CD4-positive, alpha-beta T cell treated with Interleukin-17A for 1 hour (primary cell): ENCODE measurements around the gene POLR2I.
"Not testable (repeated sequence)": the region's sequence is repeated elsewhere in the genome, so short reads cannot be mapped to it uniquely, and the experiment has no call there.

Source experiments
- DNase-seq: peaks from one replicate; pipeline ENCODE4 v3.0.0-alpha.2; 2020

POLR2I gene

DNA sequence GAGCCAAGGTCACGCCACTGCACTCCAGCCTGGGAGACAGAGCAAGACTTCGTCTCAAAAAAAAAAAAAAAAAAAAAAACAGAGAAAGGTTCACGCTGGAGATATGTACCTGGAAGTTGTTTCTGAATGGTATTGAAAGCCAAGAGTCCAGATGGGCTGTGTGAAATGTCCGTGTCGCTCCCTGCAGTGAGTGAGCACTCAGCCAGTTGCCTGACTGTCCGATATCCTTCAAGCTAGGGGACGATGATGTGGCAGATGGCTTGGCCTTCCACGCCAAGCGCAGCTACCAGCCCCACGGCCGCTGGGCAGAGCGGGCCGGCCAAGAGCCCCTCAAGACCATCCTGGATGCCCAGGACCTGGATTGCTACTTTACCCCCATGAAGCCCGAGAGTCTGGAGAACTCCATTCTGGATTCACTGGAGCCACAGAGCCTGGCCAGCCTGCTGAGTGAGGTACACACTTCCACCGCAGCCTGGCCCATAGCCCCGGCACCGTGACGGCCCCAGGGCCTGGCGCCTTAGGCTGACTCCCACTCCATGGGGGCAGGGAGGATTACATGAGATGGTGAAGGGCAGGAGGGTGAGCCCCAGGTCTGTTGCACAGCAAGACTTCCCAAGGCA, 15.4 kb downstream of the POLR2I start:
- DNase-seq: no peak

DNA sequence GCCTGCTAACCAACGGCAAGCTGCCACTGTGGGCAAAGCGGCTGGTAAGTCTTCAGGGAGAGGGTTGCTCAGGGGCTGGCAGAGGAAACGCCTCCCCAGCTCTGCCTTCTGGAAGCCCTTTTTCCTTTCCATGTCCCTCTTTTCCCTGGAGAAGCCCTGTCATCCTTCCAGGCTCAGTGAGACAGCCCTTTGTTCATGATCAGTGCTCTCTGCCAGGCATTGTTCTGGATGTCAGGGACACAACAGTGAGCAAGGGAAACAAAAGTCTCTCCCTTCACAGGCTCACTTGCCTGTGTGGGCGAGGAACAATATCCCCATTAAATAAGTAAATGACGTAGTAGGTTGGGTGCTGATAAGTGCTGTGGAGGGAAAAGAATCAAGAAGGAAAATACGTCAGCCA, 17.6 kb downstream of the POLR2I start:
- no peak for DNase-seq

DNA sequence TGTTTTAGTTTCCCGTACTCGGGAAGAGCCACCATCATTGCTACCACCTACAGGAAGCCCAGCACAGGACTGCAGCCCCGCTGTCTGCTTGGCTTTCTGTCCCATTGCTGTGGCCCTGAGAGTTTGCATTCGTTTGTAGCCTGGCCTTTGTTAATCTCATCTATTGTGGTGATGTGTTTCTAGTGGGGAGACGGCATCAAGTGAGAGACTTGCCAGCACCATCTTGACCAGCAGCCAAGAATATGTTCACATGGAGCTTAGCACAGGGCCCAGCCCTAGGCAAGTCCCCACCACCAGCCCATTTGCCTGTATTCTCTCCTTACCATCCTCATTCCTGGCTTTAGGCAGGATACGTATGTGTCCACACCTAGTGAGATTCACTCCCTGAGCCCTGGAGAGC, 21.0 kb downstream of the POLR2I start:
- DNase-seq: no peak

DNA sequence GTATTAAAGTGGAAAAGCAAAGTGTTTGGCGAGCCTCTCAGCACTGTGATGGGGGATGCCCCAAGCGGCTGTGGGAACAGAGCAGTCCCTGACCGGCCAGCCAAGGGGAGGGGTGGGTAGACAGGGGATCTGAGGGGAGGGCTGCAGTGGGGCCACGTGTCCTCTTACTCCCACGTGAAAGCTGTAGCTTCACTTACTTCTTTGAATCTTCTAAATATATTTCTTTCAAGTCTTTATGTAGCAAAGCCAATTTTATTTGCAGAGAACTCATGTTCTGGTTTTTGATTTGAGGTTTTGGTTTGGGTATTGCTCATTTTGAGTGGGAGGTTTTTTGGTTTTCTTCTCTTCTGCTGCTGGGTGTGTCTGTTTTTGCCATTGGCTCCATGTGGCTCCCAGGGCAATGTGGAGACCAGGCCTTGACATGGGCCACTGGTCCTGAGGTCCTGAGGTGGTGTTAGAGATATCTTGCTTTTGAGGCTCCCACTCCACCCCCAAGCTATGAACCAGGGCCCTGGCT, 21.5 kb downstream of the POLR2I start:
- DNase-seq: no peak

DNA sequence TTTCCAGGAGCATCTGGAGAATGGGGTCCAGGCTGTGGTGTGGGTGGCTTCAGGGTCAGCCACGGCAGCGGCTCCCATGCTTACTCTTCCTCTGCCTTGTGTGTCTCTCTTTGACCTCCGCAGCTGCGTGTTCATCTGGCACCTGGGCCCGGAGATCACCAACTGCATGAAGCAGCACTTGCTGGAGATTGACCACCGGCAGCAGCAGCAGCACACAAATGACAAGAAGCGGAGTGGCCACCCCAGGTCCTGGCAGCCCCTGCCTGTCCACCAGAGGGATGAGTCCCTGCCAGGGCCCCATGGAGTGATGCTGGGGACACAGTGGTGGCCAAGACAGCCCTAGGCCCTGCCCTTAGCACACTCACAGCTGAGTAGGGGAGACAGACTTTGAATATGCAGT, 22.1 kb downstream of the POLR2I start:
- no peak for DNase-seq

DNA sequence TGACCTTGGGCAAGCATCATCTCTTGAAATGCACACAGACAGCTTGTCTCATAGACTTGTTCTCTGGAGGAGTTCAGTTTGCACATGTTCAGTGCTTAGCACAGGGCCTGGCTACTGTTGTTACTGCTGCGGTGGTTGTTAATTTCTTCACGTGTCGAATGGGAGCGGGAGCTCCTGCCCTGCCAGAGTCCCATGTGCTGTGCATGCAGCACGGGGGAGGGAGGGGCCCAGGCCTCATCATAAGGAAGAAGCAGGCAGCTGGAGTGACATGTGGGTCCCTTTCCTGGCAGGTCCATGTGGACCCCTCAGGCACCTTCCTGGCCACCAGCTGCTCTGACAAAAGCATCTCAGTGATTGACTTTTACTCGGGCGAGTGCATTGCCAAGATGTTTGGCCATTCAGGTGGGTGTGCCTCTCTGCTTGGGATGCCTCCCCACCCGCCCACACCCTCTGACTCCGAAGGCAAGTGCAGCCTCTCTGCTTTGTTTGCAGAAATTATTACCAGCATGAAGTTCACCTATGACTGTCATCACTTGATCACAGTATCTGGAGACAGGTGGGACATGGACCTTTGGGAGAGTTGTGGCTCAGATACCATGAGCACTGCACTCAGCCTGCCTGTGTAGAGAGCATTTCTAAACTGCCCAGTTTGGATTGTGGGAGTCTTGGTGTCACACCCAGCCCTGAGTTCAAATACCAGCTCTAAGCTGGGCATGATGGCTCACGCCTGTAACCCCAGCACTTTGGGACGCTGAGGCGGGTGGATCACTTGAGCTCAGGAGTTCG, 23.6 kb downstream of the POLR2I start:
- no peak for DNase-seq

DNA sequence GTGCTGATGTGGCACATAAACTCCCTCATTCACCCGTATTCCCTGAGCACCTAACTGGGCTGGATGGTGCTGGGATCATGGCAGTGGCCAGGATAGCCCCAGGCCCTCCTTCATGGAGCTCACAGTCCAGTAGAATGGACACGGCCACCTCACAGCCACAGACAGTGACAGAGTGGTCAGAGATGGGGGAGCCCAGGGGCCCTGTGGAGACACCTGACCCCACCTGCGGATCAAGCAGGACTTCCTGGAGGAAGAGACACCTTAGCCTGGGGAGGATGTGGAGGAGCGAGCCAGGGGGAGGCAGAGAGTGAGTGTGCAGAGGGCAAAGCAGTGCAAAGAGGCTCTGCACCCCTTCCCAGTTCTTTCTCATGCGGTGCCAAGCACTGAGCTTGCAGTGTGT, 24.8 kb downstream of the POLR2I start:
- no peak for DNase-seq

DNA sequence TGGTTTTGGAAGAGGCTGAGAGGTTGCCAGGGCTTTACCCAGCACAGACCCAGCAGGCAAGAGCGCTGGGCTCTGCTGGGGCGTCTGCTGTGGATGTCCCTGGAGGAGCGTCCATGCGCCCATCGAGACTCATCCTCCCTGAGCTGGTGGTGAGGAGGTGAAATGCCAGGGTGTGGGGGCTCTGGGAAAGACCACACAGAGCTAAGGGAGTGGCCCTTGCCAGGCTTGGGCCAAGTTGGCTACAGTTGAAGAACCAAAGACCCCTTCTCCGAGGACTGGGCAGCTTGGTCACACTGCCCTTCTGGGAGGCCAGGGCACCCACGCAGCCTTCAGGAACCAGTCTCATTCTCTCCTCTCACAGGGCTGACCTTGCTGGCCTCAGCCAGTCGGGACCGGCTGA, 28.3 kb downstream of the POLR2I start:
- no peak for DNase-seq

DNA sequence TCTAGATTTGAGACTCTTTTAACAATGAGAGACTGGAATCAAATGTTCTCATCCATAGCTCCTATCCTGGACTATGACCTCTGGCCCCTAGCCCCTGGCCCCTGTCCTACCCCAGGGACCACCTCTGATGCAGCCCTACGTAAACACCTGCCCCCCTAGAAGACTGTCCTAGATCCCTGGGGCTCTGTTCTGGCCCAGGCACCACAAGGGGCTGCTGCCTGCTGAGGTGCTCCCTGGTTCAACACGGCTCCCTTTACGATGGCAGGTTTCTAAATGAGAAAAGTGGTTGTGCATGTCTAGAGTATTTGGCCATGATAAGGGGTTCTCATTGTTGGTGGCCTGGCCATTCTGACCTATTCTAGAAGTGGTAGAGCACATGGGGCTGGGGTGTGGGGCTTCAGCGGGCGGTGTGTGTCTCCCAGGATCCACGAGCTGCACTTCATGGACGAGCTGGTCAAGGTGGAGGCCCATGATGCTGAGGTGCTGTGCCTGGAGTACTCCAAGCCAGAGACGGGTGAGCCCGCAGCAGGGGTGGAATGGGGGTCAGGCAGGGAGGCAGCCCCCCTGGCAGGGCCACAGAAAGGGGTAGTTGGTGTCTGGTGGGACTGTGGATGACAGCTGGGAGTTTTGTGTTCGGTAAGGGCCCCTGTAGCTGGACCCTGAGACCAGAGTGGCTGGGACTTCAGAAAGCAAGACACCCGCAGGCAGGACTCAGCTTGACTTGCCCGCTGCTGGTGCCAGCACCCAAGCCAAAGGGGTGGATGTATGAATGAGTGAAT, 30.3 kb downstream of the POLR2I start:
- DNase-seq: no peak

DNA sequence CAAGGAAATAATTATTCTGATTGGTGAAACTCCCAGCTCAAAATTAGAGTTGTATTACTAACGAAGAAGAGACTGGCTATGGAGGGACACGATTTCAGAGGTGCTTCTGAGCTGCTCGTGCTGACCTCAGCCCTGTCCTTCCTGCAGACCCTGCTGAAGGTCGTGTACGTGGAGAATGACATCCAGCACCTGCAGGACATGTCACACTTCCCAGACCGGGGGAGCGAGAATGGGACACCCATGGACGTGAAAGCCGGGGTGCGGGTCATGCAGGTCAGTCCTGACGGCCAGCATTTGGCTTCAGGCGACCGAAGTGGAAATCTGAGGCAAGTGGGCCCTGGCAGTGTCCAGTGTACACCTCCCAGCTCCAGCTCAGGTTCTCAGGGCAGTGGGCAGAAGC, 31.8 kb downstream of the POLR2I start:
- no peak for DNase-seq

DNA sequence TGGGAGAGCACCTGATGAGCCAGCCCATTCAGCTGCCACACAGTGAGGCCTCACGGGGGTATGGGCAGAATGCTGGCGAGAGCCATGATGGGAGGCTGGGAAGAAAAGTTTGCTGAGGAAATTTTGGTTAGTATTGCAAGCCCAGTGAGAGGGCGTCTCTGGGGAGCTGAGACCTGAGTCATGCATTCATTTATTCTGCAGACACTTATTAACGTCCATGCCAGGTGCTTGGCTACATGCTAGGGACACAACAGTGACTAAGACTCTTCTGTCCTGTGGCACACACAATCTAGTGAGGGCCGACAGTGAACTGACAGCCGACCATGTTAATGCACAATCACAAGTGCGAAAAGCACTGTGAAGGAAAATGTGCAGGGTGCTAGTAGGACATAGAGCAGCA, 32.8 kb downstream of the POLR2I start:
- no peak for DNase-seq

DNA sequence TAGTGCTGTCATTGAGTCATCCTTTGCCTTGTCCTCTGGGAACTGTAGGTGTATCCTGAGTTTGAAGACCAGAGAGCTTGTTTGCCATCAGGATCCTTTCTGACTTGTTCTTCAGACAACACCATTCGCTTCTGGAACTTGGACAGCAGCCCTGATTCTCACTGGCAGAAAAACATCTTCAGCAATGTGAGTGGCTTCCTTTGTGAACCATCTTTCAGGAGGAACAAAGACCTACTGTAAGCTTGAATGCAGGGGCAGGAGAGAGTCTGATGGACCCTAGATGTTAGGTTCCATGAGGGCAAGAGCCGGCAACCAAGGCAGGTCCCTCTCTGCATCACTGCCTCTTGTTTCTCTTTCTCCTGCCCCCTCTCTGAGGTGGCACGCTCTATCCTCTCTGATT, 33.3 kb downstream of the POLR2I start:
- no peak for DNase-seq

DNA sequence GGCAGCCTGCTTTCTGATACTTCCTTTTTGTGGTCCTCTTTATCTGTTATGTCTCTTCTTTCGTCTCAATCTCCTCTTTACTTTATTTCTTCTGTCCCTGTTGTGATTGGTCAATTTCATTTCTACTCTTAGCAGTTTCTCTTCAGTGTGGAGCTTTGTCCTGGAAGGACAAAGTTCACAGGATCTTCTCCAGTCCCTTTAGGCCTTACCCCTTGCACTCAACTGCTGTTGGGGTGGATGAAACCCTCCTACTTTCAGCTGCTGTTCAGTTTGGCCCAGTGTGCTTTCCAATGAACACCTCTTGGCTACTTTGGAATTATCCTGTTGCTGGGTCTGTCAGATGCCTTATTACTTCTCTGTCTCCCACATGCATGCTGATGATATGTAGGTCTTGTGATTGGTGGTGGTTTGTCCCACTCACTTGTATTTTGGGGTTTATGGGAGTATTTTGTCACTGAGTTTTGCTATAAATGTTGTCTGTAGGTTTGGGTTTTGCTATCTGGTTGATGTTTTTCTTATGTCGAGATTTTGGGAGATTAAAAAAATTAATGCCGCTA, 35.2 kb downstream of the POLR2I start:
- DNase-seq: no peak

DNA sequence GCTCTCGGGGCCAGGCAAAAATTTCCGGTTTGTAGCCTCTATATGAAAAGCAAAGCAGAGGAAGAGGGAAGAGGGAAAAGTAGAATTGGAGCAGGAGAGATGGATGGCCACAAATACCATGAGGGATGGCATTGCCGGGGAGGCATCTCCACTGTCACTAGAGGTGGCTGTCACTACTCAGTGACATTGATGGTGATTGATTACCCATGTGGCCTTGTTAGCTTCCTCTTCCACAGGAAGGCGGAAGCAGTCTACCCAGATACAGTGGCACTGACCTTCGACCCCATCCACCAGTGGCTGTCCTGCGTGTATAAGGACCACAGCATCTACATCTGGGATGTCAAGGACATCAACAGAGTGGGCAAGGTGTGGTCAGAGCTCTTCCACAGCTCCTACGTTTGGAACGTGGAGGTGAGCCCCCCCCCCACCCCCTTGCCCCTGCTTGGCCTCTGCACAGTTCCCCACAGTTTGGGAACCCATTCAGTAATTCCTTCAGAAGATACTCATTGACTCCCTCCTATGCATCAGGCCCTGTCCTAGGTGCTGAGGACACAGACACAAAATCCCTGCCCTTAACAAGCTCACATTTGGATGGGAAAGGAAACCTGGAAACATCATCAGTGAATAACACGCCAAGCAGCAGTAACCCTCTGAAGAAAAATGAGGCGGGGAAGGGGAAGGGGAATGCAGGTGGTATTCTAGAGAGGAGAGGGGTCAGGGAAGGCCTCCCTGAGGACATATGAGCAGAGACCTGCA, 41.4 kb downstream of the POLR2I start:
- DNase-seq: no peak

DNA sequence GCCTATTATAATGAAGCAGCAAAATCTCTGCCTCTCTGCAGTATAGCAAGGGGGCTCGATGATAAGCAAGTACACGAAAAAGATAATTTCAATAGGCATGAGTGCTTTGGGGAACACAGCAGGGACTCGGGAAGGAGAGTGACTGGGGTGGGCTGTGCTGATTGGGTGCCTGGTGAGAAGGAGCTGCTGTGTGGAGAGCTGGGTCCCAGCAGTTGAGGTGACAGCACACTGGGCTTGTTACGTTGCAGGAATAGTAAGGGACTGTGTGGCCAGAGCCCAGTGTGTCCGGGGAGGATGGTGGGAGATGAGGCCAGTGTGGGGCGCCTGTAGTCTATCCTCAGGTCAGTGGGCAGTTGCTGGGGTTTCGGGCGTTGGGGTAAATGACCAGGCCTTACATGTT, 42.6 kb downstream of the POLR2I start:
- DNase-seq: no peak

DNA sequence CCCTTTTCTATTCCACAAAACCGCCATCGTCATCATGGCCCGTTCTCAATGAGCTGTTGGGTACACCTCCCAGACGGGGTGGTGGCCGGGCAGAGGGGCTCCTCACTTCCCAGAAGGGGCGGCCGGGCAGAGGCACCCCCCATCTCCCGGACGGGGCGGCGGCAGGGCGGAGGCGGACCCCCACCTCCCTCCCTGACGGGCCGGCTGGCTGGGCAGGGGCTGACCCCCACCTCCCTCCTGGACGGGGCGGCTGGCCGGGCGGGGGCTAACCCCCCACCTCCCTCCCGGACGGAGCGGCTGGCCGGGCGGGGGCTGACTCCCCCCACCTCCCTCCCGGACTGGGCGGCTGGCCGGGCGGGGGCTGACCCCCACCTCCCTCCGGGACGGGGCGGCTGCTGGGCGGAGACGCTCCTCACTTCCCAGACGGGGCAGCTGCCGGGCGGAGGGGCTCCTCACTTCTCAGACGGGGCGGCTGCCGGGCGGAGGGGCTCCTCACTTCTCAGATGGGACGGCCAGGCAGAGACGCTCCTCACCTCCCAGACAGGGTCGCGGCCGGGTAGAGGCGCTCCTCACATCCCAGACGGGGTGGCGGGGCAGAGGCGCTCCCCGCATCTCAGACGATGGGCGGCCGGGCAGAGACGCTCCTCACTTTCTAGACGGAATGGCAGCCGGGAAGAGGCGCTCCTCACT, 45.7 kb downstream of the POLR2I start:
- not testable (repeated sequence) for DNase-seq

DNA sequence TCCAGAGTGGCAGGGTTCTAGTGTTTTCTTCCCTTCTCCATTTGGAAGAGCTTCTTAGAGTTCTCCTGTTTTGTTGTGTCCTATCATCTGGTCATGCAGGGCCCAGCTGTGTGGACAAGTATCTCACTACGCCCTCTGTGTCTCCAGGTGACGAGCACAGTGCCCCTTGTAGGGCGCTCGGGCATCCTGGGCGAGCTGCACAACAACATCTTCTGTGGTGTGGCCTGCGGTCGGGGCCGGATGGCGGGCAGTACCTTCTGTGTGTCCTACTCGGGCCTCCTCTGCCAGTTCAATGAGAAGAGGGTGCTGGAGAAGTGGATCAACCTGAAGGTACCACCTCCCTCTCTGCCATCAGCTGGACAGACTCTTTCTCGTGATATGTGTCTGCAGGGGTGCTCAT, 47.0 kb downstream of the POLR2I start:
- no peak for DNase-seq

DNA sequence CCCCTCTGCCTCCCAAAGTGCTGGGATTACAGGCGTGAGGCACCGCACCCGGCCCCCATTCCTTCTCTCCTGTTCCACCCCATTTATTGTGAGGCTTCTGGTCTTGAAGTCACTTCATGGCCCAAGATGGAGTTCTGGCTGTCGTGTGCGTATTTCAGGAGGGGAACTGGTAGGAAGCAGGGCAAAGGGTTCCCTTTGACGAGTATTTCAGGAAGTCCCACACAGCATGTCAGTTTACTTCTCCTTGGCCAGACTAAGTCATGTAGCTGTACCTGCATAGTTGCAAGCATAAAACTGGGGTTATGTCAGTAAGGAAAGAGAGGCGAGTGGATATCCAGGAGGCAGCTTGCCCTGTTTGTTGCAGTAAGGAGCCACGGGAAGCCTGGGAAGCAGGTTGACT, 49.8 kb downstream of the POLR2I start:
- no peak for DNase-seq
